Measurements from ENCODE around the gene F7.
"Not testable (repeated sequence)": the region's sequence is repeated elsewhere in the genome, so short reads cannot be mapped to it uniquely, and the experiment has no call there.

Gene F7

GRCh38 chr13:113077953-113078901 is 27.4 kb upstream of the F7 start:
- H3K4me3 ChIP-seq (ENCODE audit: low read depth, low read length), result no peak overlapping the region
- DNase-seq (ENCODE audit: low read depth), result no peak
- TF ChIP-seq, protein P1, sequence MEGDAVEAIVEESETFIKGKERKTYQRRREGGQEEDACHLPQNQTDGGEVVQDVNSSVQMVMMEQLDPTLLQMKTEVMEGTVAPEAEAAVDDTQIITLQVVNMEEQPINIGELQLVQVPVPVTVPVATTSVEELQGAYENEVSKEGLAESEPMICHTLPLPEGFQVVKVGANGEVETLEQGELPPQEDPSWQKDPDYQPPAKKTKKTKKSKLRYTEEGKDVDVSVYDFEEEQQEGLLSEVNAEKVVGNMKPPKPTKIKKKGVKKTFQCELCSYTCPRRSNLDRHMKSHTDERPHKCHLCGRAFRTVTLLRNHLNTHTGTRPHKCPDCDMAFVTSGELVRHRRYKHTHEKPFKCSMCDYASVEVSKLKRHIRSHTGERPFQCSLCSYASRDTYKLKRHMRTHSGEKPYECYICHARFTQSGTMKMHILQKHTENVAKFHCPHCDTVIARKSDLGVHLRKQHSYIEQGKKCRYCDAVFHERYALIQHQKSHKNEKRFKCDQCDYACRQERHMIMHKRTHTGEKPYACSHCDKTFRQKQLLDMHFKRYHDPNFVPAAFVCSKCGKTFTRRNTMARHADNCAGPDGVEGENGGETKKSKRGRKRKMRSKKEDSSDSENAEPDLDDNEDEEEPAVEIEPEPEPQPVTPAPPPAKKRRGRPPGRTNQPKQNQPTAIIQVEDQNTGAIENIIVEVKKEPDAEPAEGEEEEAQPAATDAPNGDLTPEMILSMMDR (IDR thresholded peaks at IDR 0.05; ENCODE audit: control insufficient read depth, extremely low read depth, insufficient read depth), result no peak

- DNase-seq (ENCODE audit: low read depth), result no peak
- TF ChIP-seq, protein P1 (IDR thresholded peaks at IDR 0.05; ENCODE audit: control insufficient read depth, extremely low read depth, insufficient read depth), result no peak
- no peak overlapping the region for H3K4me3 ChIP-seq (ENCODE audit: low read depth, low read length)
These were observed 26.4 kb upstream of the F7 start for GRCh38 chr13:113078902-113079780.

- not testable (repeated sequence) for DNase-seq (ENCODE audit: low read depth); H3K4me3 ChIP-seq (ENCODE audit: low read depth, low read length)
These were observed 25.9 kb upstream of the F7 start for GRCh38 chr13:113079781-113080080.

DNA sequence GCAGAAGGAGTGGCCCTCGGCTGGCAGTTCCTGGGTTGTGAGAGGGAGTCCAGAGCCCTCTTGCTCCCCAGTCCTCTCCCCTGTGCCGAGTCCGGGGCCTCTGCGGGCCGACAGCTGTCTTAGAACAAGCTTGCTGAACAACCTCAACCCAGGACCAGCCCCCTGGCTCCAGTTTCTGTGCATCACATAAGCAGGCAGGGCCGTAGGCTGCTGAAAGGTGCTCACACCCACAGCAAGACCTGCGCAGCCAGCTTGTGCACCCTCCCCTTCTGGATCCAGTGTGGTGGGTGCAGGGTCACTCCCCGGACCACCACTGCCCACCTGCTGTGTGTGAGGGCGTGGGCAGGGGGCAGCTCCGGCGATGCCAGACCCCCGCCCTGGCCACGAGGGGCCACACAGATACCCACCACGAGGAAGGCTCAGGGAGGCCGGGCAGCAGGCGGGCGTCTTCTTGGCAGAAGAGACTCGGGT is 25.2 kb upstream of the F7 start:
- no peak overlapping the region for H3K4me3 ChIP-seq (ENCODE audit: low read depth, low read length)
- DNase-seq (ENCODE audit: low read depth), result no peak
- TF ChIP-seq, protein P1 (IDR thresholded peaks at IDR 0.05; ENCODE audit: control insufficient read depth, extremely low read depth, insufficient read depth), result no peak

GRCh38 chr13:113080901-113081521 is 24.6 kb upstream of the F7 start:
- no peak for DNase-seq (ENCODE audit: low read depth)

DNA sequence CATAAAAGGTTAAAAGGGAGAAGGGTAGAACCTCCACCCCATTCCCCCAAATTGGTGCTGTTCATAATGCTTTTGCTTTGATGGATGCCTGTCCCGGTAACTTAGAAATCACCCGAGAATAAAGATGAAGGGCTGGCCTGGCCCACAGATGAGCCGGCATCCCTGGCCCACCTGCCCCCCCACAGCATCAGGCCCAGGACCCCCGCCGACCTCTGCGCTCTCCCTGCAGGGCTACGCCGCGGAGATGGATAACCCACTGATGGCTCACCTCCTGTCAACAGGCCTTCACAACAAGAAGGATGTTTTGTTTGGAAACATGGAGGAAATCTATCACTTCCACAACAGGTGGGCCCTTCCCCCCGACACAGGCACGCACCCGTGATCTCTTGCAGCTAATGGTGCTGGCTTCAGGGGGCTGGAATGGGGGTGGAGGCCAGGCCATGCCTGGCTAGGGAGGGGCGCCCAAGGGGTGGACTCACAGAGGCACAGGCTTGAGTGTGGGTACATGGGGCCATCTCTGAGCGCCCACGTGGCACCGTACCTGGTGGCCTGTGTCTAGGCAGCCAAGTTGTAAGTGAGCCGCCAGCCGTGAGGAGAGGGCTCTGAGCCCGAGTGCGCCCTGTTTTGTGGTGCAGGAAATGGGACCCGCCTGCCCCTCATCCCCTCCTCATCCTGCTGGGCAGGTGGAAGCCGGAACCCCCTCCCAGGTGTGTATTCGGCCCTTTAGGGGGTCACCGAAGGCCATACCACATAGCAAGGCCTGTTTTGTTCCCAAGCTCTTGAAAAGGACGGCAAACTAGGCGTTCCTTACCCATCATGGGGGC is 23.2 kb upstream of the F7 start:
- TF ChIP-seq, protein P1 (IDR thresholded peaks at IDR 0.05; ENCODE audit: control insufficient read depth, extremely low read depth, insufficient read depth), result no peak
- DNase-seq (ENCODE audit: low read depth), result no peak
- H3K4me3 ChIP-seq (ENCODE audit: low read depth, low read length), result no peak overlapping the region

More at GRCh38 chr13:113080901-113081521, 24.6 kb upstream of the F7 start:
- H3K4me3 ChIP-seq (ENCODE audit: low read depth, low read length), result no peak overlapping the region
- TF ChIP-seq, protein P1 (IDR thresholded peaks at IDR 0.05; ENCODE audit: control insufficient read depth, extremely low read depth, insufficient read depth), result no peak
